Fibroblast of lung (primary cell): ENCODE data around the gene PRDX5.

ENCODE experiments used
- EZH2 ChIP-seq: IDR thresholded peaks from 2 replicates; pipeline ENCODE4 v1.5.1; 2012; ENCODE audit warnings: low read length, control low read depth, mild to moderate bottlenecking; ENCODE audit errors: missing control alignments
- TF ChIP-seq, protein P1 (sequence below), 2 donors: IDR thresholded peaks in 1 of 2; conservative IDR thresholded peaks in 1 of 2; 1 replicate in 1 of 2; 2 replicates in 1 of 2; pipeline ENCODE4 v1.5.1; 2011 to 2012; ENCODE audit warnings: low read length in 2 of 2, control low read depth in 1 of 2, inconsistent platforms in 1 of 2, low read depth in 1 of 2, mild to moderate bottlenecking in 1 of 2

DNA sequence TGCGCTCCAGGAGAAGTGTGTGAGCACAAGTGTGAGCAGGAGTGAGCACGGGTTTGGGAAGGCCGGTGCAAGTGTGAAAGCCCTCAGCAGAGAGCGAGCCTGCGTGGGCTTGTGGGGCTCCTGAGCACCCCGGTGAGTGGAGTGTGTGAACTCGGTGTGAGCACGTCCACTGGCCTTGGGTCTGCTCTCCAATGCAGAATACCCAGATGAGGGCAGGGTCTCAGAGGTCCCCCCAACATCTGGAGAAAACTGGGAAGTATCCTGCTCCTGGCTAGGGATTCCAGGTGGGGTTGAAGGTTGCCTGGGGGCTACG lies 11.4 kb upstream of the PRDX5 start:
- TF ChIP-seq, protein P1, sequence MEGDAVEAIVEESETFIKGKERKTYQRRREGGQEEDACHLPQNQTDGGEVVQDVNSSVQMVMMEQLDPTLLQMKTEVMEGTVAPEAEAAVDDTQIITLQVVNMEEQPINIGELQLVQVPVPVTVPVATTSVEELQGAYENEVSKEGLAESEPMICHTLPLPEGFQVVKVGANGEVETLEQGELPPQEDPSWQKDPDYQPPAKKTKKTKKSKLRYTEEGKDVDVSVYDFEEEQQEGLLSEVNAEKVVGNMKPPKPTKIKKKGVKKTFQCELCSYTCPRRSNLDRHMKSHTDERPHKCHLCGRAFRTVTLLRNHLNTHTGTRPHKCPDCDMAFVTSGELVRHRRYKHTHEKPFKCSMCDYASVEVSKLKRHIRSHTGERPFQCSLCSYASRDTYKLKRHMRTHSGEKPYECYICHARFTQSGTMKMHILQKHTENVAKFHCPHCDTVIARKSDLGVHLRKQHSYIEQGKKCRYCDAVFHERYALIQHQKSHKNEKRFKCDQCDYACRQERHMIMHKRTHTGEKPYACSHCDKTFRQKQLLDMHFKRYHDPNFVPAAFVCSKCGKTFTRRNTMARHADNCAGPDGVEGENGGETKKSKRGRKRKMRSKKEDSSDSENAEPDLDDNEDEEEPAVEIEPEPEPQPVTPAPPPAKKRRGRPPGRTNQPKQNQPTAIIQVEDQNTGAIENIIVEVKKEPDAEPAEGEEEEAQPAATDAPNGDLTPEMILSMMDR (conservative IDR thresholded peaks at IDR 0.05 in 1 of 2, IDR thresholded peaks at IDR 0.05 in 1 of 2; ENCODE audit: low read depth in 1 of 2, low read length in 2 of 2): no peak
- no peak for TF ChIP-seq EZH2
